Glomerular visceral epithelial cell (primary cell): ENCODE results near the gene ACP3.
"Not testable (repeated sequence)": the region's sequence is repeated elsewhere in the genome, so short reads cannot be mapped to it uniquely, and the experiment has no call there.

Experiments used
- DNase-seq: peaks from one replicate; pipeline ENCODE4 v3.0.0-alpha.2; 2016; ENCODE audit errors: extremely low spot score

The ACP3 gene, protein sequence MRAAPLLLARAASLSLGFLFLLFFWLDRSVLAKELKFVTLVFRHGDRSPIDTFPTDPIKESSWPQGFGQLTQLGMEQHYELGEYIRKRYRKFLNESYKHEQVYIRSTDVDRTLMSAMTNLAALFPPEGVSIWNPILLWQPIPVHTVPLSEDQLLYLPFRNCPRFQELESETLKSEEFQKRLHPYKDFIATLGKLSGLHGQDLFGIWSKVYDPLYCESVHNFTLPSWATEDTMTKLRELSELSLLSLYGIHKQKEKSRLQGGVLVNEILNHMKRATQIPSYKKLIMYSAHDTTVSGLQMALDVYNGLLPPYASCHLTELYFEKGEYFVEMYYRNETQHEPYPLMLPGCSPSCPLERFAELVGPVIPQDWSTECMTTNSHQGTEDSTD

DNA sequence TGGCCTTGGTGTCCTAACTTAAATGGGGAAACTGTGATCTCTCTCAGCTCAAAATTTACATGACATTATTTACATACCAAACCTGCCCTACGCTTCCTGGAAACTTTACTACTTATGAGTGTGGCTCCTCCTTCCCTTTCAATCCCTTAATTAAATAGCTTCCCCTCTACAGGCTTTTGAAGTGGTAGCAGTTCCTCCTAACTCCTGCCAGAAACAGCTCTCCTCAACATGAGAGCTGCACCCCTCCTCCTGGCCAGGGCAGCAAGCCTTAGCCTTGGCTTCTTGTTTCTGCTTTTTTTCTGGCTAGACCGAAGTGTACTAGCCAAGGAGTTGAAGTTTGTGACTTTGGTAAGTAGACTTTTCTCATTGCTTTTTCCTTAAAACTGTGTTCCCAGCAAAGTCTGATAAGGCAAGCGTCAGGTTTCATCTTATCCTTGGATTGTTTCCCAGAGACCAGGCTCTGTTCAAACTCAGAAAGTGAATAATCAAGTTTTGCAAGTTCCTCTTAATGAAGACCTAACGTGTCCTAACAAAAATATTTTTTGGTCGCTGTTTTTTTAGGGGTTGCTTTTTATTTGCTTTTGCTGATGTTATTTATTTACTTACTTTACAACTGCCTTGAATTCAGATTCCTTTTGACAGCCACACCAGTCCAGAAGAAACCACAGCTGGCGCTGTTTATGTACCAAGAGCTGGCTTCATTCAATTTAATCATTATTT lies at the start of gene ACP3:
ACP3 (plus strand) TSS at position 179 of the 720 bp plus-strand sequence; CDS start at position 229, 50 bp downstream.
- no peak for DNase-seq

DNA sequence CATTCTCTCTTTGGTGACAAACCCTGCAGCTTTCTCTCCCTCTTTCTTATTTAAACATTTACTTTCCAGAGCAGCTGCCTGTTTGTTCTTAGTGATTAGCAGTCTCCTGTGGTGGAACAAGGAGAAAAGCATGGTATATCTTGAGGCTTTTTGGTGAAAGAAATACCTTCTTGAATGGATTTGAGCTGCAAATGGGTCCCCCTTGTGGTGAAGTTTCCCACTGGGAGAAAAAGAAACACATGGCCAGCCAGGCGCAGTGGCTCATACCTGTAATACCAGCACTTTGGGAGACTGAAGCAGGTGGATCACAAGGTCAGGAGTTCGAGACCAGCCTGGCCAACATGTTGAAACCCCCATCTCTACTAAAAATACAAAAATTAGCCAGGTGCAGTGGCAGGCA lies 48.3 kb upstream of the ACP3 start:
- no peak for DNase-seq

DNA sequence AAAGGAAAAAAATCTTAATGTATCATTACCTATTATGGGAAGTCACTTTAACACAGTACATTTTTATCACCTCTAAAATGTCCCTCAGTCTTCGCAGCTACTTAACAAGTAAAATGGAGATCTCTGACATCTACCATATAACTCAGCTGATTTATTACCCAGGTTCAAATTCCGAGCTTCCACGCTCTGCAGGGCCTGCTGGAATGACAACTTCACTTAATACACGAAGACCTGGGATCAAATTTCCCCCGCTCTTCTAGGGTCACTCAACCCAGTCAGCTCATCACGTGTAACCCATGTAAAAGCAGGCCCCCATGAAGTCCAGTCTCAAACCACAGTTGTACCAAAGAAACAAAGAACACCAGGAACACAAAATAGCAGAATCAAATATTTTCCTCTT lies 44.2 kb upstream of the ACP3 start:
- DNase-seq = no peak

DNA sequence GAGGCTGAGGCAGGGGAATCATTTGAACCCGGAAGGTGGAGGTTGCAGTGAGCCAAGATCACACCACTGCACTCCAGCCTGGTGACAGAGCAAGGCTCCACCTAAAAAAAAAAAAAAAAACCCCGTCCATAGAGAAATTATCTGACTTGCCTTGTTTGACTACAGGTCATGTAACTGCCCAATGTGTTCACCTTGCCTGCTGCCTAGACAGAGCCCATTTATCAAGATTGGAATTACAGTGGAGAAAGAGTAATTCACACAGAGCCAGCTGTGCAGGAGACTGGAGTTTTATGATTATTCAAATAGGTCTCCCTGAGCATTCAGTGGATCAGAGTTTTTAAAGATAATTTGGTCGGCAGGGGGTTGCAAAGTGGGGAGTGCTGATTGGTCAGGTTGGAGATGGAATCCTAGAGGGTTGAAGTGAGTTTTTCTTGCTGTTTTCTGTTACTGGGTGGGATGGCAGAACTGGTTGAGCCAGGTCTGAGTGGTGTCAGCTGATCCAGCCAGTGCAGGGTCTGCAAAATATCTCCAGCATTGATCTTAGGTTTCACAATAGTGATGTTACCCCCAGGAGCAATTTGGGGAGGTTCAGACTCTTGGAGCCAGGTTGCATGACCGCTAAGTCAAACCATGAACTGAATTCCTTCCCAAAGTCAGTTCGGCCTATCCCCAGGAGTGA lies 40.8 kb upstream of the ACP3 start:
- no peak for DNase-seq

DNA sequence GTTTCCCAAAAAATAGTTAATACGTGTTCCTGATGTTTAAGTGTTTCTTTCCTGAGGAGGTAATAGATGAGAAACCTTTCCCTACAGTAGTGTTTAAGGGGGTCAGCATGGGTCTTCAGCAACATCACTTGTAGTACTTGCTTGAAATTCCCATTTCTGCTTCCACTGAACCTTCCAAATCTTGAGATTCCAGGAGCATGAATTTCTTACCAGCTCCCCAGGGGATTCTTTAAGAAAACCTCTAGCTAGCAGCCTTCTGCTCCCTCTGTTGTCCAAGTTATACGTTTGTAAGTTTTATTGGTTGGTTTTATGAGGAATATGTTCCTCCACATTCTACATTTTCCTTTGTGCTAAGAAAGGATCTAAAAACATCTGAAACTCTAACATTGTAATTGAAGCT lies 38.2 kb upstream of the ACP3 start:
- DNase-seq = no peak

DNA sequence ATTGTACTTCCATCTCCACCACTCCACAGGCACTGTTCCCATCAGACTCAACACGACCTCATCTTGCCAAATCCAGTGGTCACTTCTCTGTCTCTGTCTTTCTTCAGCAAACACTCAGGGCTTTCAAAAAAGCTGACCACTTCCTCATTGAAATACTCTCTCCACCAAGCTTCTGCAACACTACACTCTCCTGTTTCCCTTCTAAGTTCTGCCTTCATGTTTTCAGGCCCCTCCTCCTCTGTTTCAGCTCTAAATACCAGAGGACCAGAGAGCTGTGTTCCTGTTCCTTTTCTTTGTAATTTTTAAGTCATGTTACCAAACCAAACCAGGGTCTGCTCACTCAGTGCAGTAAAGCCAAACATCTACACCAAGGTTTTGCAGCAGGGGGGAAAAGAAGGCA lies 33.8 kb upstream of the ACP3 start:
- DNase-seq = no peak

DNA sequence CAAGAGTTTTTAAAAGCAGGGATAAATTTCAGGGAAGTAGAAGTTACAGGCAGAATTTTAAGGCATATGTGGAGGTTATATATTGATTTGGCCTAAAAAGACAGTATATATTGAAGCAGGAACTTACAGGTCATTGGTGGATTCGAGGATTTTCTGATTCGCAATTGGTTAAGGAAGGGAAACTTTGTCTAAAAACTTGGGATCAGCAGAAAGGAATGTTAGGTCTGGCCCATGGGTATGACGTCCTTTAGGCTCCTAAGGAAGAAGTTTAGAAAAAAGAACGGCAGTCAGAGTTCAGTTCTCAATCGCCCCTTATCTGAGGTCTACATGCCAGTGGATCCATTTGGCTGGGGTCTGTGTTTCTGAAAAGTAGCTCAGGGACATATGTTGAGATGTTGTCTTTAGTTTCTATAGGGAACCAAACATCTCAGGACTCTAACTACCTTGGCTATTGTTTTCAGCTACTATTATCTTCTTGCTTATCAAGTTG lies 33.2 kb upstream of the ACP3 start:
- no peak for DNase-seq

DNA sequence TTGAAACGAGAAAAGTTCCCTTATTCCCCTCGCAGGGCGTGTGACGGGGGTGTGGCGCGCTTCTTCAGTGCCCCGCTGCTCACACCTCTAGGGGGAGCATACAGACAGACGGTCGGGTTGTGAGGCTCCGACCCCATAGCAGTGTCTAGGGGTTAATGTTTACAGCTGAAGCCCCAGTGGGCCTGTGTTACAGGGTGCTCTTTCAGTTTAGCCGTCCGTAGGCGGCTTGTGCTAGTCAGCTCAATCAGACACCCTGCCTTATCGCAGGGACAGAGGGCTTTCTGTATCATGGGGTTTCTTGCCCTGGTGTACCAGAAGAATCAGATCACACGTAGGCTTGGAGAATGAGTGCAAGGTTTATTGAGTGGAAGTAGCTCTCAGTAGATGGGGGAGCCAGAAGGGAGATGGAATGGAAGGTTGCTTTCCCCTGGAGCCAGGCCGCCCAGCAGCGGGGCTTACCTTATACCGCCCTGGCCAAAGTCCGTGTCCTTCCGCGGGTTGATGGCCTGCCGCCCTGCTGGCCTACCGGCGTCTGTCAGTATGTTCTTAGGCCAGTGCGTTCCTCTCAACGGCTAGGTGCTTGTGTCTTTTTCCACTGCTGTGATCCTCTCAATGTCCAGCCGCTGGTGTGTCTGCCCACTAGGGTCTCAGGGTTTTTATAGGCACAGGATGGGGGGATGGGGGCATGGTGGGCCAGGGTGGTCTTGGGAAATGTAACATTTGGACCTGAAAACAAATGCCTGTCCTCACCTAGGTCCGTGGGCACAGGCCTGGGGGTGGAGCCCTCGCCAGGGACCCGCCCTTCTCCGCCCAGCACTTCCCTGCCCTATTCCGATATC lies 32.2 kb upstream of the ACP3 start:
- DNase-seq = no peak

DNA sequence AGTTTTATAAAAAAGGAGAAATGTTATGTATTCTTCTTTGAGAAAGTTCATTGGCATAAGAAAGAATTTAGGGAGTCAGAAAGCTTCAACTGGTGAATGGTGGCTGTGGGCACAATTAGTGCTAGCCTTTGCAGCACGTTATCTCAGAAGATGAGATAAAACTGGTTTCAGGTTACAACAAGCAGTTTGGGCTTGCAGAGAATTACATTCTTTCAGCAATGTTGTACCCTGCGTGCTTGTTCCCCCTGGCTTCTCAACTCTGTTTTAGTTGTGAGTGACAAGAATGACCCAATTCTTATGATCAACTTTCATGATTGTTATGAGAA lies 31.6 kb upstream of the ACP3 start:
- DNase-seq = no peak

DNA sequence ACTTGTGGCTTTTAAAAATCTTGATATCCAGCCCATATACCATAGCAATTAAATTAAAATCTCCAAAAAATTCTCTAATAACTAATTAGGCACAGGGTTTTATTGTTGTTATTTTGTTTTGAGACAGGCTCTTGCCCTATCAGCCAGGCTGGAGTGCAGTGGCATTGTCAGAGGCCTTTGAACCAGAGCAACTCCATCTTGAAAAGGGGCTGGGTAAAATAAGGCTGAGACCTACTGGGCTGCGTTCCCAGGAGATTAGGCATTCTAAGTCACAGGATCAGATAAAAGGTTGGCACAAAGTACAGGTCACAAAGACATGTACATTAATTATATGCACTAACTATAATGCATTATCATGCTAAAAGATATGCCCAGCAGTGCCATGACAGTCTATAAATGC lies 31.2 kb upstream of the ACP3 start:
- no peak for DNase-seq

DNA sequence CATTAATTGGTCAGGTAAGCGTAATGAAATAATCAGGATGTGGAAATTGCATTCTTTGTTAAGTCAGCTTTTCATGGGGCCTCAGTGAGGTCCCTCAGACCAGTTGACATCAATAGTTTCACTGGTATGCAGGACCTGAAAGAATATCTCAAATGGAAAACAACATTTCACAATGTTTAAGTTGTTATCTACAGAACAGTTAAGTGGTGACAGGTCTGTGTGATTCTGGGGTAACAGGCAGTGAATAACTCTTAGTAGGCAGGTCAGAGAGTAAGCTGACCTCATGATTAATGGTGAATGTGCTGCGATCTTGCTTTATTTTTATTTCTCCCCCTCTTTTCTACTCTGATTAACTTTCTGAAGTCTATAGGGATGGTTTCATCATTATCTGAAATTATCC lies 28.9 kb upstream of the ACP3 start:
- DNase-seq = no peak

DNA sequence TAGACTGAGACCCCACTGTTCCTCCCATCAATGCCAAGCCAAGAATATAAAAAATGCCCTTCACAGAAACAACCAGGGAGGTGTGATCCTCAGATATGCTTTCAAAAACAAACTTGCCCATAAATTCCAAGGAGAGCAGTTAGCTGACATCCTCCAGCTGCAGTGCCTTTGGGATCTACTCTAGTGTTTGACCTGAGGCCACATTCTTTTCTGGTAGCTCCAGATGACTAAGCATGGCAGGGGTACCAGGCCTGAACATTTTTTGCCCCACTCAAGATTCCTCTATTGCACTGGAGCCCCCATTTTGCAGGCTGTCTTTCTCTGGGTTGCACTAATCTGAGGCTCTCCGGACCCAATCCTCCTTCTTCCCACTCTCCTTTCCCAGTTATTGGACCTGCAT lies 27.9 kb upstream of the ACP3 start:
- DNase-seq = no peak

DNA sequence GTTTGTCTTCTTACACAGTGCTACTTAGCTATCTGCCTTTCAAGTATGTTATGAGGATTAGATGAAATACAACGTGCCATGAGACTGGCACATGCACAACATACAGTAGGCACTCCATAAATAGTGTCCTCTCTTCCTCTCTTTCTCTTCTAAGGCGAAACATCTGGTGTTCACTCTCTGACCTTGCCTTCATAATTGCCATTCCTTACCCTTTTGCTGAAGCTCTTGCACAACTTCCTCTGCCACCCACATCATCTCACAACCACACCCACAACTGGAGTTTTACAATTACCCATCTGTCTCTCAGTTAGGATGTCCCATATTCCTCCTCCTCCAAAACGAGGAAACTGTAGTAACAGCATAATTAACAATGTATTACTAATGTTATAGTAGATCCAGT lies 26.4 kb upstream of the ACP3 start:
- DNase-seq = no peak

DNA sequence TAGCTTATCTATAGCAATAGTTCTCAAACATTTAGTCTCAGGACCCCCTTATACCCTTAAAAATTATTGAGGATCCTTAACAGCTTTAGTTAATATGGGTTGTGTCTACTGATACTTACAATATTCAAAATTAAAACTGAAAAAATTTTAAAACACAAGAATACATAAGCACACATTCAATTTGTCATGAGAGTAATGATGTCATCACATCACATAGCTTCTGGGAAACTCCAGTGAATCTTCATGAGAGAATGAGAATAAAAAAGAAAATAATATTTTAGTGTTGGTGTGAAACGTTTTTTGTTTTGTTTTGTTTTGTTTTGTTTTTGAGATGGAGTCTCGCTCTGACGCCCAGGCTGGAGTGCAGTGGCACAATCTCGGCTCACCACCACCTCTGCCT lies 25.2 kb upstream of the ACP3 start:
- DNase-seq = no peak

DNA sequence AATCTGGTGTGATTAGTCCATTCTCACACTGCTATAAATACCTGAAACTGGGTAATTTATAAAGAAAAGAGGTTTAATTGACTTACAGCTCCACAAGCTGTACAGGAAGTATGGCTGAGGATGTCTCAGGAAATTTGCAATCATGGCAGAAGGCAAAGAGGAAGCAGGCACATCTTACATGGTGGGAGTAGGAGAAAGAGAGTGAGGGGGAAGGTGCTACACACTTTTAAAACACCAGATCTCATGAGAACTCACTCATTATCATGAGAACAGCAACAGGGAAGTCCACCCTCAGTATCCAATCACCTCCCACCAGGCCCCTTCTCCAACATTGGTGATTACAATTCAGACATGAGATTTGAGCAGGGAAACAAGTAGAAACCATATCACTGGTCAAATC lies 24.0 kb upstream of the ACP3 start:
- no peak for DNase-seq

DNA sequence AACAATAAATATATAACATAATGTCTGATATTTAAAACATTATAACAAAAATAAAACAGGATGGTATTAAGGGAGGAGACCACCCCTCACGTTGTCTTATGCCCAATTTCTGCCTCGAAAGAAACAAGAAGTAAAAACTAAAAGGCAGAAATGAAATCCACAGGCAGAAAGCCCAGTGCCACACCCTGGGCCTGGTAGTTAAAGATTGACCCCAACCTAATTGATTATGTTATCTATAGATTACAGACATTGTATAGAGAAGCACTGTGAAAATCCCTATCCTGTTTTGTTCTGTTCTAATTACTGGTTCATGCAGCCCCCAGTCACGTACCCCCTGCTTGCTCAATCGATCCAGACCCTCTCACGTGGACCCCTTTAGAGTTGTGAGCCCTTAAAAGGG lies 22.3 kb upstream of the ACP3 start:
- no peak for DNase-seq

DNA sequence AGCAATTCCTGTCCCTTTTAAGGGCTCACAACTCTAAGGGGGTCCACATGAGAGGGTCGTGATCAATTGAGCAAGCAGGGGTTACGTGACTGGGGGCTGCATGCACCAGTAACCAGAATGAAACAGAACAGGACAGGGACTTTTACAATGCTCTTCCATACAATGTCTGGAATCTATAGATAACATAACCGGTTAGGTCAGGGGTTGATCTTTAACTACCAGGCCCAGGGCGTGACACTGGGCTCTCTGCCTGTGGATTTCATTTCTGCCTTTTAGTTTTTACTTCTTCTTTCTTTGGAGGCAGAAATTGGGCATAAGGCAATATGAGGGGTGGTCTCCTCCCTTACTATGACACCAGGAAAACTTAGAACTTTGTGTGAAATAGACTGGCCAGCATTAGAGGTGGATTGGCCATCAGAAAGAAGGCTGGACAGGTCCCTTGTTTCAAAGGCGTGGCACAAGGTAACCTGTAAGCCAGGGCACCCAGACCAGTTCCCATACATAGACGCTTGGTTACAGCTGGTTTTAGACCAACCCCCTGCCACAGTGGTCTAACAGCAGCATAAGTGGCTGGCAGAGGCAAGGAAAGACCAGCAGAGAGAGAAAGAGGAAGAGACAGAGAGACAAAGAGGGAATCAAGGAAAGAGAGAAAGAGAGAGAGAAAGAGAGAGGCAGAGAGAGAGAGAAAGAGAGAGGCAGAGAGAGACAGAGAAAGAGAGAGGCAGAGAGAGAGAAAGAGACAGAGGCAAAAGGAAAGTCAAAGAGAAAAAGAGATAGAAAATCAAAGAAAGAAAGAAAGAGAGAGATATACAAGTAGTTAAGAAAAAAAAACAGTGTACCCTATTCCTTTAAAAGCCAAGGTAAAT lies 13.6 kb upstream of the ACP3 start:
- DNase-seq = not testable (repeated sequence)

DNA sequence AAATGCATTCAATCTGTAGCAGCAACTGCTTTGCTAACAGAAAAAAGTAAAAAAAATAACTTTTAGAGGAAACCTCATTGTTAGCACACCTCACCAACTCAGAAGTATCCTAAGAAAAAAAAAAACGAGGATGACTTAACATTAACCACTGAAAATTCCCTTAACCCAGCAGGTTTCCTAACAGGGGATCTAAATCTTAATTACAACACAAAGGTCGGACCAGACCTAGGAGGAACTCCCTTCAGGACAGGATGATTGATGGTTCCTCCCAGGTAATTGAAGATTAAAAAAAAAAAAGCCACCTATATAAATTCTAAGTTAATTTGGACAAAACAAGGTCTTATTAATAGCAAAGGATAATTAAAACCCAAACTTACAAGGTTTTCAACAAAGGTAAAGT lies 12.9 kb upstream of the ACP3 start:
- not testable (repeated sequence) for DNase-seq

DNA sequence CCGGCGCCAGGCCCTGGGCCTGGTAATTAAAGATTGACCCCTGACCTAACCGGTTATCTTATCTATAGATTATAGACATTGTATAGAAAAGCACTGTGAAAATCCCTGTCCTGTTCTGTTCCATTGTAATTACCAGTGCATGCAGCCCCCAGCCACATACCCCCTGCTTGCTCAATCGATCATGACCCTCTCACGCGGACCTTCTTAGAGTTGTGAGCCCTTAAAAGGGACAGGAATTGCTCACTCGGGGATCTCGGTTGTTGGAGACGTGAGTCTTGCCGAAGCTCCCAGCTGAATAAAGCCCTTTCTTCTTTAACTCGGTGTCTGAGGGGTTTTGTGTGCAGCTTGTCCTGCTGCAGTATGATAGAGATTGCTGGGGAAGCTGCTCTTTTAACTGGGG lies 7.2 kb upstream of the ACP3 start:
- DNase-seq = not testable (repeated sequence)

DNA sequence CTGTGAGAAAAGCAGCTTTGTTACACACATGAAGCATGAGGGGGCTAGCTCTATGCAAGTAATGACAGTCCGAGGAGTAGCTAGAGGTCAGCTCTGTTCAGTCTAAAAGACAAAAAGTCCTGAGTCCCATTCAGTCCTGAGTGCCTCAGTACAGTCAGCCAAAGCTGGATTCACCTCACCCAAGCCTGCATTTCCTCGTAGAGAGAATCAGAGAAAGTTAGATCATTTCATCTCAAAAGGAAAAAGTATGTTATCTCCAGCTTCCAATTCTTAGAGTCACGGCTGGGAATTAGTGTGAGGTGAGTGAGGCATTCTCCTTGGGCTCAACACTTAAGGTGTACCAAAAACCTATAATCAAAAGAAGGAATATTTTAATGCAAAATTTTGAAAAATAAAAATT lies 5.9 kb upstream of the ACP3 start:
- DNase-seq = no peak

DNA sequence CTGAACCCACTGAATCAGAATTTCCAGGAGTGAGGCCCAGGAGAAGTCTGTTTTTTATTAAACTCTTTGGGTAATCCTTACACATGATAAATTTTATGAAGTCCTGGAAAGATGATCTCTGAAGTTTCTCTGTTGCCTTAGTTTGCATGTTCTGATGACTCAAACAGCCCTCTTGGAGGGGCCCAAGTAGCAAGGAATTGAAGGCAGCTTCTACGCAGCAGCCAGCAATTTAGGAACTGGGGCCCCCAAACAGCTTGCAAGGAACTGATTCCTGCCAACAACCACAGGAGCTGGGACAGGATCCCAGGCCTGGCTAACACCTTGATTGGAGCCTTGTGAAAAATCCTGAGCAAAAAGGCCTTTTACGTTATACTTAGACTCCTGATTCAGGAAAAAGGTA lies 5.4 kb upstream of the ACP3 start:
- DNase-seq = no peak
